ENCODE data around the gene CISD2.
"Not testable (repeated sequence)": the region's sequence is repeated elsewhere in the genome, so short reads cannot be mapped to it uniquely, and the experiment has no call there.

CISD2 gene

GRCh38 chr4:102868781-102869568 is at the start of gene CISD2:
TSS of gene CISD2 (plus strand) at chr4:102868992. CDS start at chr4:102869085, 93 bp downstream.
- DNase-seq = peak; percentile 95

GRCh38 chr4:102819100-102819499 is 49.7 kb upstream of the CISD2 start:
- DNase-seq = not testable (repeated sequence)

GRCh38 chr4:102819588-102820365 is 49.0 kb upstream of the CISD2 start:
- DNase-seq = no peak

GRCh38 chr4:102823464-102823863 is 45.3 kb upstream of the CISD2 start:
- no peak for DNase-seq

- DNase-seq = no peak
These were observed 44.9 kb upstream of the CISD2 start for GRCh38 chr4:102823897-102824296.

GRCh38 chr4:102824398-102824797 is 44.4 kb upstream of the CISD2 start:
- DNase-seq = no peak

- DNase-seq = peak; percentile 35
These were observed 43.3 kb upstream of the CISD2 start for GRCh38 chr4:102825261-102826091.

GRCh38 chr4:102826105-102826889 is 42.5 kb upstream of the CISD2 start:
- no peak for DNase-seq

GRCh38 chr4:102826890-102827673 is 41.7 kb upstream of the CISD2 start, which contains the start of gene UBE2D3:
TSS of gene UBE2D3 (minus strand) at chr4:102827551. CDS start at chr4:102826508, 1,043 bp downstream.
- peak; percentile 95 for DNase-seq

- peak; percentile 99 for DNase-seq
These were observed 40.9 kb upstream of the CISD2 start for GRCh38 chr4:102827674-102828496.

GRCh38 chr4:102828497-102828808 is 40.3 kb upstream of the CISD2 start:
- DNase-seq = no peak

- DNase-seq = no peak
These were observed 39.0 kb upstream of the CISD2 start for GRCh38 chr4:102829803-102830202.

GRCh38 chr4:102832105-102832504 is 36.7 kb upstream of the CISD2 start:
- no peak for DNase-seq

- DNase-seq = no peak
These were observed 36.1 kb upstream of the CISD2 start for GRCh38 chr4:102832667-102833066.

- DNase-seq = no peak
These were observed 32.2 kb upstream of the CISD2 start for GRCh38 chr4:102836596-102836995.

GRCh38 chr4:102842367-102842766 is 26.4 kb upstream of the CISD2 start:
- no peak for DNase-seq

- no peak for DNase-seq
These were observed 25.5 kb upstream of the CISD2 start for GRCh38 chr4:102843273-102843672.

GRCh38 chr4:102843938-102844337 is 24.9 kb upstream of the CISD2 start:
- DNase-seq = no peak

GRCh38 chr4:102847687-102848086 is 21.1 kb upstream of the CISD2 start:
- no peak for DNase-seq

GRCh38 chr4:102849579-102850104 is 19.1 kb upstream of the CISD2 start:
- DNase-seq = no peak
